ENCODE measurements around the gene PLCL1.
A peak's percentile ranks its signal among the peaks of the same experiment; 100 is the strongest.

Gene PLCL1

GRCh38 chr2:197869501-197870111 lies 65.2 kb downstream of the PLCL1 start:
- peak; percentile 33 to 38 for DNase-seq (ENCODE audit: low read depth in 1 of 2, low spot score in 1 of 2)
- no peaks in the 10 kb centered on the region for H3K27me3 ChIP-seq (ENCODE audit: insufficient read depth, poor library complexity, severe bottlenecking)
- H3K27ac ChIP-seq (replicated peaks), result peak overlapping the region; percentile 35
- TF ChIP-seq GABPA (IDR thresholded peaks at IDR 0.05; ENCODE audit: low read depth) (no peak), POLR2AphosphoS5 (IDR thresholded peaks at IDR 0.05; ENCODE audit: low read depth) (no peak)
- TF ChIP-seq, protein P1, sequence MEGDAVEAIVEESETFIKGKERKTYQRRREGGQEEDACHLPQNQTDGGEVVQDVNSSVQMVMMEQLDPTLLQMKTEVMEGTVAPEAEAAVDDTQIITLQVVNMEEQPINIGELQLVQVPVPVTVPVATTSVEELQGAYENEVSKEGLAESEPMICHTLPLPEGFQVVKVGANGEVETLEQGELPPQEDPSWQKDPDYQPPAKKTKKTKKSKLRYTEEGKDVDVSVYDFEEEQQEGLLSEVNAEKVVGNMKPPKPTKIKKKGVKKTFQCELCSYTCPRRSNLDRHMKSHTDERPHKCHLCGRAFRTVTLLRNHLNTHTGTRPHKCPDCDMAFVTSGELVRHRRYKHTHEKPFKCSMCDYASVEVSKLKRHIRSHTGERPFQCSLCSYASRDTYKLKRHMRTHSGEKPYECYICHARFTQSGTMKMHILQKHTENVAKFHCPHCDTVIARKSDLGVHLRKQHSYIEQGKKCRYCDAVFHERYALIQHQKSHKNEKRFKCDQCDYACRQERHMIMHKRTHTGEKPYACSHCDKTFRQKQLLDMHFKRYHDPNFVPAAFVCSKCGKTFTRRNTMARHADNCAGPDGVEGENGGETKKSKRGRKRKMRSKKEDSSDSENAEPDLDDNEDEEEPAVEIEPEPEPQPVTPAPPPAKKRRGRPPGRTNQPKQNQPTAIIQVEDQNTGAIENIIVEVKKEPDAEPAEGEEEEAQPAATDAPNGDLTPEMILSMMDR (IDR thresholded peaks at IDR 0.05; ENCODE audit: insufficient read depth, low read length), result no peak
- no peak overlapping the region for H3K4me3 ChIP-seq (replicated peaks; ENCODE audit: insufficient read depth, low read length)

- H3K27ac ChIP-seq (replicated peaks), result peak overlapping the region; percentile 35
- H3K4me3 ChIP-seq (replicated peaks; ENCODE audit: insufficient read depth, low read length), result no peak overlapping the region
- no peak for DNase-seq (ENCODE audit: low read depth in 1 of 2, low spot score in 1 of 2)
- no peaks in the 10 kb centered on the region for H3K27me3 ChIP-seq (ENCODE audit: insufficient read depth, poor library complexity, severe bottlenecking)
- no peak for TF ChIP-seq POLR2AphosphoS5 (IDR thresholded peaks at IDR 0.05; ENCODE audit: low read depth)
- TF ChIP-seq, protein P1 (IDR thresholded peaks at IDR 0.05; ENCODE audit: insufficient read depth, low read length), result no peak
- TF ChIP-seq GABPA (IDR thresholded peaks at IDR 0.05; ENCODE audit: low read depth), result no peak
- TF ChIP-seq, protein P2, sequence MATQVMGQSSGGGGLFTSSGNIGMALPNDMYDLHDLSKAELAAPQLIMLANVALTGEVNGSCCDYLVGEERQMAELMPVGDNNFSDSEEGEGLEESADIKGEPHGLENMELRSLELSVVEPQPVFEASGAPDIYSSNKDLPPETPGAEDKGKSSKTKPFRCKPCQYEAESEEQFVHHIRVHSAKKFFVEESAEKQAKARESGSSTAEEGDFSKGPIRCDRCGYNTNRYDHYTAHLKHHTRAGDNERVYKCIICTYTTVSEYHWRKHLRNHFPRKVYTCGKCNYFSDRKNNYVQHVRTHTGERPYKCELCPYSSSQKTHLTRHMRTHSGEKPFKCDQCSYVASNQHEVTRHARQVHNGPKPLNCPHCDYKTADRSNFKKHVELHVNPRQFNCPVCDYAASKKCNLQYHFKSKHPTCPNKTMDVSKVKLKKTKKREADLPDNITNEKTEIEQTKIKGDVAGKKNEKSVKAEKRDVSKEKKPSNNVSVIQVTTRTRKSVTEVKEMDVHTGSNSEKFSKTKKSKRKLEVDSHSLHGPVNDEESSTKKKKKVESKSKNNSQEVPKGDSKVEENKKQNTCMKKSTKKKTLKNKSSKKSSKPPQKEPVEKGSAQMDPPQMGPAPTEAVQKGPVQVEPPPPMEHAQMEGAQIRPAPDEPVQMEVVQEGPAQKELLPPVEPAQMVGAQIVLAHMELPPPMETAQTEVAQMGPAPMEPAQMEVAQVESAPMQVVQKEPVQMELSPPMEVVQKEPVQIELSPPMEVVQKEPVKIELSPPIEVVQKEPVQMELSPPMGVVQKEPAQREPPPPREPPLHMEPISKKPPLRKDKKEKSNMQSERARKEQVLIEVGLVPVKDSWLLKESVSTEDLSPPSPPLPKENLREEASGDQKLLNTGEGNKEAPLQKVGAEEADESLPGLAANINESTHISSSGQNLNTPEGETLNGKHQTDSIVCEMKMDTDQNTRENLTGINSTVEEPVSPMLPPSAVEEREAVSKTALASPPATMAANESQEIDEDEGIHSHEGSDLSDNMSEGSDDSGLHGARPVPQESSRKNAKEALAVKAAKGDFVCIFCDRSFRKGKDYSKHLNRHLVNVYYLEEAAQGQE (IDR thresholded peaks at IDR 0.05; ENCODE audit: insufficient replicate concordance, low read depth), result no peak
- TF ChIP-seq SPI1 (IDR thresholded peaks at IDR 0.05; ENCODE audit: borderline replicate concordance, low read depth), result no peak
These were observed 65.7 kb downstream of the PLCL1 start for GRCh38 chr2:197870137-197870536.

DNA sequence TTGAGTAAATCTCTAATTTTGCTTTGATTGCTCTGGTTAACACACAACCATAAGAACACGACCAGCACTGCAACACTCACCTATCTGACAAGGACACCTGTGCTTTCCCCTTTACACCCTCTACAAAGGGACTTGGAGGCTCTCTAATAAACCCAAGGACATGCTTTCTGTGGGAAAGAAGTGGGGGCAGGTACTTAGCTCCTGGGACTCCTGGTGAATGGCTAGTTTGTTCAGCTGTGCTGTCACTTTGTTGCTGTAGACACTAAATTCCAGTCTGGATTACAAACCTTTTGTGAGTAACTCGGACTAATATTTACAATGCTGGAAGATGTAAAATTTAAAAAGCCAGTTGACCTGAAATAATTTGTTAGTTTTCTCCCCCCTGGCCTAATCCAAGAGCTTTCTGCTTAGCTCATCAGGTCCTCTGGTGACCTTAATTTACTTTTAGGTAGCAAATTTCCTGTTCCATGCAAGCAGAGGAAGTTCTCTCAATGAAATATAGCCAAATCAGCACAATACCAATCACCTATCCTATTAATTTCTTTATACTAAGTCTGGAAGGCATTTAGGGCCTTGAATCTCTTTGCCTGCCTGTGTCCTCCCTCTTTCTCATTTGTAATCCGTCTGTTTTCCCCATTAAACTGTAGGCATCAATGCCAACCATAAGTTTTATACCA lies 67.5 kb downstream of the PLCL1 start:
- Histone ChIP-seq H3K27ac (replicated peaks) (no peak overlapping the region), H3K27me3 (ENCODE audit: insufficient read depth, poor library complexity, severe bottlenecking) (no peaks in the 10 kb centered on the region), H3K4me3 (replicated peaks; ENCODE audit: insufficient read depth, low read length) (no peak overlapping the region)
- no peak for TF ChIP-seq GABPA (IDR thresholded peaks at IDR 0.05; ENCODE audit: low read depth)
- TF ChIP-seq, protein P2 (IDR thresholded peaks at IDR 0.05; ENCODE audit: insufficient replicate concordance, low read depth), result no peak
- TF ChIP-seq SPI1 (IDR thresholded peaks at IDR 0.05; ENCODE audit: borderline replicate concordance, low read depth), result no peak
- no peak for TF ChIP-seq POLR2AphosphoS5 (IDR thresholded peaks at IDR 0.05; ENCODE audit: low read depth)
- TF ChIP-seq, protein P1 (IDR thresholded peaks at IDR 0.05; ENCODE audit: insufficient read depth, low read length), result no peak
- no peak for DNase-seq (ENCODE audit: low read depth in 1 of 2, low spot score in 1 of 2)

All from HL-60 (cell line).